Uterus (tissue), 2 donors: ENCODE data around the gene ME1.

Experiments
- POLR2A ChIP-seq, 2 donors: fragments of 450-650 bp; IDR thresholded peaks; one replicate each; pipeline ENCODE4 v1.6.1; 2016; ENCODE audit warnings: antibody characterized with exemption in 2 of 2, mild to moderate bottlenecking in 1 of 2, moderate library complexity in 1 of 2
- TF ChIP-seq, protein P1 (sequence below), 4 experiments: fragments of 200-600 bp in 2 of 4; fragments of 450-650 bp in 2 of 4; sonication (generic) in 2 of 4; IDR thresholded peaks; one replicate each; pipeline ENCODE4 v1.5.1; 2016 to 2019; ENCODE audit warnings: antibody characterized with exemption in 4 of 4, mild to moderate bottlenecking in 2 of 4, moderate library complexity in 1 of 4

GRCh38 chr6:83192456-83192855 lies 238.4 kb downstream of the ME1 start:
- TF ChIP-seq, protein P1, sequence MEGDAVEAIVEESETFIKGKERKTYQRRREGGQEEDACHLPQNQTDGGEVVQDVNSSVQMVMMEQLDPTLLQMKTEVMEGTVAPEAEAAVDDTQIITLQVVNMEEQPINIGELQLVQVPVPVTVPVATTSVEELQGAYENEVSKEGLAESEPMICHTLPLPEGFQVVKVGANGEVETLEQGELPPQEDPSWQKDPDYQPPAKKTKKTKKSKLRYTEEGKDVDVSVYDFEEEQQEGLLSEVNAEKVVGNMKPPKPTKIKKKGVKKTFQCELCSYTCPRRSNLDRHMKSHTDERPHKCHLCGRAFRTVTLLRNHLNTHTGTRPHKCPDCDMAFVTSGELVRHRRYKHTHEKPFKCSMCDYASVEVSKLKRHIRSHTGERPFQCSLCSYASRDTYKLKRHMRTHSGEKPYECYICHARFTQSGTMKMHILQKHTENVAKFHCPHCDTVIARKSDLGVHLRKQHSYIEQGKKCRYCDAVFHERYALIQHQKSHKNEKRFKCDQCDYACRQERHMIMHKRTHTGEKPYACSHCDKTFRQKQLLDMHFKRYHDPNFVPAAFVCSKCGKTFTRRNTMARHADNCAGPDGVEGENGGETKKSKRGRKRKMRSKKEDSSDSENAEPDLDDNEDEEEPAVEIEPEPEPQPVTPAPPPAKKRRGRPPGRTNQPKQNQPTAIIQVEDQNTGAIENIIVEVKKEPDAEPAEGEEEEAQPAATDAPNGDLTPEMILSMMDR (IDR thresholded peaks at IDR 0.05) = no peak
- TF ChIP-seq POLR2A (IDR thresholded peaks at IDR 0.05) = no peak
